ENCODE results near the gene CA5B.
A peak's percentile ranks its signal among the peaks of the same experiment; 100 is the strongest.
"Not testable (repeated sequence)": the region's sequence is repeated elsewhere in the genome, so short reads cannot be mapped to it uniquely, and the experiment has no call there.

The CA5B gene

GRCh38 chrX:15747626-15748173 is 9.6 kb downstream of the CA5B start:
- no peak for DNase-seq (ENCODE audit: low read depth in 1 of 2, low spot score in 1 of 2)

DNA sequence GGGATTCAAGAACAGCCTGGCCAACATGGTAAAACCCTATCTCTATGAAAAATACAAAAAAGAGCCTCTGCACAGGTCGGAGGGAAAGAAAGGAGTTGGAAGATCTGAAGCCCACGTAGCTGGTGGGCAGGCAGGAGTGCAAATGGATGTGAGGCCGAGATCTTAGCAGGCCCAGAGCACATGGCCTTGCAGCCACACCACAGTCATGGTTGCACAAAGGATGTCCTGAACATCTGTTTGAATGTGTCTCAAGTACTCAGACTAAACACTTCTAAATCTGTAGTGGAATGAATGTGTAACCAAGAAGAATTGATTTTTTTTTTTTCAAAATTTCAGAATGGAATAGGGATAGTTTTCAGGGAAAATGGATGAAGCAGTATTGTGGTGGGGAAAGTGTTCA is 10.8 kb downstream of the CA5B start:
- no peak for DNase-seq (ENCODE audit: low read depth in 1 of 2, low spot score in 1 of 2)

DNA sequence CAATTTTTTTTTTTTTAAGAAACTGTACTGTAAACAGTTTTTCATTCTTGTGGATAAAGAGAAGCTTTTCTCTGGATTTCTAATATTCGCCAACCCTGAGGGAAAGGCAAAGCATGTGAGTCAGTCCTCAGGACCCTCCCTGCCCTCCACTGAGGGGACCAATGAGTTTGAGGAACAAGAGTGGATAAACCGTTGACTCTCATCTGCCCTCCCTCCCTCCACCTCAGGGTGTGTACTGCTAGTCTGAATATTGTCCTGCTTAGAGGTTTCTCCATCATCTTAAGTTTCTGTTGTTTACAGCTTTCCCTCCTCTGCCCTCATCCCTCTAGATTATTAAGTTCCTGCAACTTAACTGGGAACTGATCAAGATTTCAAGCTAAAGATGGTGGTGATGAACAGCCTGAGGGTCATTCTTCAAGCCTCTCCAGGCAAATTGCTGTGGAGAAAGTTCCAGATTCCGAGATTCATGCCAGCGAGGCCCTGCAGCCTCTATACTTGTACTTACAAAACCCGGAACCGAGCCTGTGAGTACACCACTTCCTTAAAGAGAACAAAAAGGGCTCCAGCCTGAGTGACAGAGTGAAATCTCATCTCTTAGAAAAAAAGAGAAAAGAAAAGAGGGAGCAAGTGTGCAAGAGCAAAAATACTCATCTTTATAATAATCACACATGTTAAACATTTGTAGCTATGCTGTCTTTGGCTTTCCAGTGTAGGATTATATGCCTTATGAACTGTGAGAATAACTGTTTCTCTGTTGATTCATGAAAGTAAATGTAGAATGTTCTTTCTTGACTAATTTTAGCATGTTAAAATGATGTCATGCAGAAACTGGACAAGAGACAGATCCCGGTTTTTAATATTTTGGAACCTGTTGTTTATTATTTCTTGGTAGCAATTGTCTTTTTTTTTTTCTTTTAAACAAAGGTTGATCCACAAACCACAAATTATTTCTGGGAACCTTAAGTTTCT is 11.9 kb downstream of the CA5B start:
- DNase-seq (ENCODE audit: low read depth in 1 of 2, low spot score in 1 of 2): no peak

GRCh38 chrX:15750611-15751154 is 12.6 kb downstream of the CA5B start:
- DNase-seq (ENCODE audit: low read depth in 1 of 2, low spot score in 1 of 2): no peak

GRCh38 chrX:15751155-15751819 is 13.2 kb downstream of the CA5B start:
- DNase-seq (ENCODE audit: low read depth in 1 of 2, low spot score in 1 of 2): no peak

DNA sequence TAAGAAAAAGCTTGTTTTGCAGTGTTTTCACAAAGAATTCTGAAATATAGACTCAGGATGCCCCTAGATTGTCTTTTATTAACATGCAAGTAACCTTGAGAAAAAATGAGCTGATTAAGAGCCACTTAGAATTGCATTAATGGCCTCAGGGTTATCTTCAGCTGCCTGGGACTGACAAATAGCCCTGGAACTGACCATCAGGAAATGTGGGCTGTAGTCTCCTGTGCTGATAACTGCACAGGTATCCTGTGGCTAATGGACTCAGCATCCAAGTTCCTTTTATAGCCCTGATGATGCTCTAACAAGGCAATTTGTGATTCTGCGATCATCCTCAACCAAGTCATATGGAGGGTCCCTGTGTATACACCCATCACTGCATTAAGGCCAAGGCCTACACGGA is 17.0 kb downstream of the CA5B start:
- no peak for DNase-seq (ENCODE audit: low read depth in 1 of 2, low spot score in 1 of 2)

DNA sequence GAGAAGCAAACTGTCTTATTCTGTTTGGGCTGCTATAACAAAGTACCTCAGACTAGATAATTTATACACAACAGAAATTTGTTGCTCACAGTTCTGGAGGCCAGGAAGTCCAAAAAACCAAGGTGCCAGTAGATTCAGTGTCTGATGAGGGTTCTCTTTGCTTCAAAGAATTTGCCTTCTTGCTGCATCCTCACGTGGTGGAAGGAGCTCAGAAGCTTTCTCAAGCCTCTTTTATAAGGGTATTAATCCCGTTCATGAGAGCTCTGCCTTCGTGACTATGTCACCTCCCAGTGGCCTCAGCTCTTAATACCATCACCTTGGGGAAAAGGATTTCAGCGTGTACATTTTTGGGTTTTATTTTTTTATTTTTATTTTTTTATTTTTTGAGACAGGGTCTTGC is 20.1 kb downstream of the CA5B start:
- no peak for DNase-seq (ENCODE audit: low read depth in 1 of 2, low spot score in 1 of 2)

DNA sequence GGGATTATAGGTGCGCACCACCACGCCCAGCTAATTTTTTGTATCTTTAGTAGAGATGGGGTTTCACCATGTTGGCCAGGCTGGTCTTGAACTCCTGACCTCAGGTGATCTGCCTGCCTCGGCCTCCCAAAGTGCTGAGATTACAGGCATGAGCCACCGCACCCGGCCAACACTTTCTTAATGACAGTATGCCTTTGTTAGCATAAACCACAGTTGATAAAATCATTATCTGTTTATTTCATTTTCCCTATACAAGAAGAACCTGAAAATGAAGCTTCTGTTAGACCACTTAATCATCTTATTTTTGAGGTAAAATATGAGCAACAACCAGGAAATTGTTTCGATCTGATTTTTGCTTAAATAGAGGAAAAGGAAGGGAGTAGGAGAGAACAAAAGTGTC is 21.8 kb downstream of the CA5B start:
- not testable (repeated sequence) for DNase-seq (ENCODE audit: low read depth in 1 of 2, low spot score in 1 of 2)

DNA sequence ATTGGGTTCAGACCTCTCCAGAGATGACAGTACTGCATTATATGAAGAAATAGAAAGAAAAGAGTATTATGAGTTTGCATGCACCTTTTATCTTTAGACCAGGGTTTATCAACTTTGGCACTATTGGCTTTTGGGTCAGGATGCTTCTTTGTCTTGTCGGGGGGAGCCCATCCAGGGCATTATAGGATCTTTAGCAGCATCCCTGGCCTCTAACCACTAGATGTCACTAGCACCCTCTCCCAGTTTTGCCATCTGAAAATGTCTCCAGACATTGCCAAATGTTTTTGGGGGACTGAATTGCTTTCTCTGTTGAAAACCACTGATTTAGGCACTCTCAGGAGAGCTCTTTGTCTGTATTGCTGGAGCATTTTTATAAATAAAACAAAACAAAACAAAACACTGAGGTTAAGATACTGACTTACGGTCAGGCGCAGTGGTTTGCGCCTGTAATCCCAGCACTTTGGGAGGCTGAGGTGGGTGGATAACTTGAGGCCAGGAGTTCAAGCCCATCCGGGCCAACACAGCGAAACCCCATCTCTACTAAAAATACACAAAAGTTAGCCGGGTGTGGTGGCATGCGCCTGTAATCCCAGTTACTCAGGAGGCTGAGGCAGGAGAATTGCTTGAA is 23.6 kb downstream of the CA5B start:
- DNase-seq (ENCODE audit: low read depth in 1 of 2, low spot score in 1 of 2): no peak

GRCh38 chrX:15769300-15769954 is 31.4 kb downstream of the CA5B start:
- DNase-seq (ENCODE audit: low read depth in 1 of 2, low spot score in 1 of 2): no peak

DNA sequence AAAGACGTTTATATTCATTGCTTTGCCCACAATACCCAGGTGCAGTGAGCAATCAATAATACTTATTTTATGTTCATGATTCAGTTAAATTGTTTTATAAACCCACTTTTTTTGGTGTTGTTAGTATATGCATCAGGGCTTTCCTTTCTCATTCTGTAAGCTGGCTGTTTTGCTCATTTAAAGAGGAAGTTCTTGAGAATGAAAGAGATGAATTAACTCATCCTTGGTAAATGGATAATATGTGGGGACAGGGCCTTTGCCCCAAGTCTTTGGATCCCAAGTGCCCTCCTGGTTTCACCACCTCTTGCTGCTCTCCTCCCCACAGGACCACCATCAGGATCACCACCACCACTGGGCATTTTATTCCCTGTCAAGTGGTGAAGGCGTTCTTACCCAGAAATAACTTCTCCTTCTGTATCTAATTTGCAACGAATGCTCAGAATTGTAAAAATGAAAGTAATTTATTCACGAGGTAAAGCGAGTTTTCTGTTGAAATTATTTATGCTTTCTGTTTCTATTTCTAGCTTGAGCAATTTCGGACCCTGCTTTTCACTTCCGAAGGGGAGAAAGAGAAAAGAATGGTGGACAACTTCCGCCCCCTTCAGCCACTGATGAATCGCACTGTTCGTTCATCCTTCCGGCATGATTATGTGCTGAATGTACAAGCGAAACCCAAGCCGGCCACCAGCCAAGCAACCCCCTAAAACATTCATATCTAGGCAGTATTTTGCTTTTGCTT is 44.1 kb downstream of the CA5B start:
- no peak for DNase-seq (ENCODE audit: low read depth in 1 of 2, low spot score in 1 of 2)

DNA sequence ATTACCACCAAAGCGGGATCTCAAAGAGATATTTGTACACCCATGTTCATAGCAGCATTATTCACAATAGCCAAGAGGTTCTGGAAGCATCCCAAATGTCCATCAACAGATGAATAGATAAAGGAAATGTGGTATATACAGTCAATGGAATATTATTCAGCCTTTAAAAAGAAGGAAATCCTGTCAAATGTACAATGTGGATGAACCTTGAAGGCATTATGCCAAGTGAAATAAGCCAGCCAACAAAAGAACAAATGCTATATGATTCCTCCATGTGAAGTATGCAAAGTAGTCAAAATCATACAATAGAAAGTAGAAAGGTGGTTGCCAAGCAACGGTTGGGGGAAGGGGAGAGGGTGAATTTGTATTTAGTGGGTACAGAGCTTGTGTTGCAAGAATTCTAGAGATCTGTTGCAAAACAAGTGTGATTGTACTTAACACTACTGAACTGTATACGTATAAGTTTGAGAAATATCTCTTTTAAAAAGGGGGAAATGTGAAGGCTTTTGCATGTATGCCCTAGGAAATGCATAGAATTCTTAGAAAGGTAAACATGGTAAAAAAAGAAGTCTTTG is 47.2 kb downstream of the CA5B start:
- no peak for DNase-seq (ENCODE audit: low read depth in 1 of 2, low spot score in 1 of 2)

DNA sequence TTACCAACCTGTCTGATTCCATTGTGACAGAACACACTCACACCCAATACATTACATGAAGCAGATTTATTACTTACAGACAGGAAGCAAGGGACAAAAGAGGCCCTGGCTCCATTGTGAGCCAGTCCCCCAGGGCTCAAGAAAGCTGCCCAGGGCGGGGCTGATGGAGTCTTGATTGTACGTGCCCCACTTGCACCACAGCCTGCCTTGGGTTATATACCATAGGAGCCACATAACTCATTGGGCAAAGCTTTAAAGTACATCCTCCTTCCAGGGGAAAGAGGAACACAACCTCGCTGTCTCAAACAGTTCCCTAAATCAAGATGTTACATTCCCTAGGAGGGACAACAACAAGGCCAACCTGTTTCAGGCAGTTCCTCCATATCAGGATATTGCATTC is 48.8 kb downstream of the CA5B start:
- no peak for DNase-seq (ENCODE audit: low read depth in 1 of 2, low spot score in 1 of 2)

- DNase-seq (ENCODE audit: low read depth in 1 of 2, low spot score in 1 of 2): peak; percentile 61 to 79
Observed at GRCh38 chrX:15789979-15790768, 52.1 kb downstream of the CA5B start, which contains the start of gene ZRSR2. Gene ZRSR2 (plus strand): TSS chrX:15790484. CDS start chrX:15790496, 12 bp downstream.

DNA sequence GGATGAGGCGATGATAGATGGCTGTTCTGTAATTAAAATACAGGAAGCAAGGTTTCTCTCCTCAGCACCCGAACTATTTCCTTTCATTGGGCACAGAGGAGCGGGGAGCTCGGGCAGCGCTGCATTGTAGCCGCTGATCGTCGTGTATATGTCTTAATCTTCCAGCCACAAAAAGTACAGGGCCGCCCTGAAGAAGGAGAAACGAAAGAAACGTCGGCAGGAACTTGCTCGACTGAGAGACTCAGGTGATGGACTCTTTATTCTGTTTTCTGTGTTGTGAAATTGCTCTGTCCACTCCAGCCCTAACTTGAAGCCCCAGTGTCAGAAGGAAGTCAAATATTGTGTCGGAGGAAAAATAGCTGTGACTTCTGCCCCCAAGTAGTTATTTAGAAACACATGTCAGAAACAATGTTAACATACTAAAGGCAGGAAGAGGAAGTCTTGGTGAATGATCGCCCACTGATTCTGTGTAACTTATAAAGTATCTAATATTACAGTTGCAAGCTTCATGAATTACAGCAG is 52.8 kb downstream of the CA5B start:
- DNase-seq (ENCODE audit: low read depth in 1 of 2, low spot score in 1 of 2): no peak

DNA sequence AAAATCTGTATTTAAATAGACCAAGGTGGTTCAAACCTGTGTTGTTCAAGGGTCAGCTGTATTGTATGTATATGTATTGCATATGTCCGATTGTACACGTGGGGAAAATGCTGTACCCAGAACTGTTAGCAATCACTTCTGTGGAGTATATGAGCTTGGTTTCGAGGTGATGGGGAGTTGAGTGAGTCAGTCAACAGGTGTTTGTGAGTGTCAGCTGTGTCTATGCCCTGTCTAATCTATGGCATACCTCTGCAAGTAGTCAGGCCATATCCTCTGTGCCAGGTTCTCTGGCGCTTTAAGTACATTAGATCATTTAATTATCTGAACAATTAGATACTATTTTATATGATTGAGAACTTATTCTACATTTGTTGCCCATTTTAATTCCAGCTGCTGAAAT is 59.6 kb downstream of the CA5B start:
- no peak for DNase-seq (ENCODE audit: low read depth in 1 of 2, low spot score in 1 of 2)

- DNase-seq (ENCODE audit: low read depth in 1 of 2, low spot score in 1 of 2): no peak
Observed at GRCh38 chrX:15804563-15804962, 66.5 kb downstream of the CA5B start.

- no peak for DNase-seq (ENCODE audit: low read depth in 1 of 2, low spot score in 1 of 2)
Observed at GRCh38 chrX:15808254-15808653, 70.2 kb downstream of the CA5B start.

All from activated CD4-positive, alpha-beta T cell treated with anti-CD3 and anti-CD28 coated beads, Interleukin-2, amount 50 U/mL, for 24 hours (primary cell).